Midbrain (tissue), 1 donor: ENCODE measurements around the gene BCAS3.
A peak's percentile ranks its signal among the peaks of the same experiment; 100 is the strongest.

Experiments
- DNase-seq: peaks from one replicate; lab custom pipeline; 2025; lab: John Stamatoyannopoulos, UW

Gene BCAS3

GRCh38 chr17:61294286-61294685 lies 616.6 kb downstream of the BCAS3 start:
- no peak for DNase-seq

GRCh38 chr17:61294777-61295176 lies 617.1 kb downstream of the BCAS3 start:
- no peak for DNase-seq

- no peak for DNase-seq
Observed at GRCh38 chr17:61296058-61296457, 618.4 kb downstream of the BCAS3 start.

- no peak for DNase-seq
Observed at GRCh38 chr17:61299517-61300513, 622.2 kb downstream of the BCAS3 start.

GRCh38 chr17:61302953-61303816 lies 625.5 kb downstream of the BCAS3 start:
- no peak for DNase-seq

- DNase-seq = no peak
Observed at GRCh38 chr17:61303817-61304096, 626.1 kb downstream of the BCAS3 start.

- no peak for DNase-seq
Observed at GRCh38 chr17:61305024-61305423, 627.4 kb downstream of the BCAS3 start.

GRCh38 chr17:61306003-61306402 lies 628.4 kb downstream of the BCAS3 start:
- no peak for DNase-seq

- no peak for DNase-seq
Observed at GRCh38 chr17:61307905-61308886, 630.5 kb downstream of the BCAS3 start.

GRCh38 chr17:61309362-61310256 lies 632.0 kb downstream of the BCAS3 start:
- DNase-seq = no peak

GRCh38 chr17:61310590-61310989 lies 632.9 kb downstream of the BCAS3 start:
- no peak for DNase-seq

- DNase-seq = no peak
Observed at GRCh38 chr17:61312406-61313295, 635.0 kb downstream of the BCAS3 start.

- DNase-seq = peak; percentile 31
Observed at GRCh38 chr17:61313461-61314326, 636.0 kb downstream of the BCAS3 start.

- peak; percentile 52 for DNase-seq
Observed at GRCh38 chr17:61314368-61315078, 636.9 kb downstream of the BCAS3 start.

GRCh38 chr17:61316633-61317032 lies 639.0 kb downstream of the BCAS3 start:
- DNase-seq = no peak

- DNase-seq = no peak
Observed at GRCh38 chr17:61317779-61318178, 640.1 kb downstream of the BCAS3 start.

GRCh38 chr17:61318684-61319098 lies 641.0 kb downstream of the BCAS3 start:
- no peak for DNase-seq

GRCh38 chr17:61321344-61321743 lies 643.7 kb downstream of the BCAS3 start:
- DNase-seq = no peak
